Stimulated activated CD4-positive, alpha-beta T cell treated with anti-CD3 and anti-CD28 coated beads, Interleukin-12 subunit alpha, Interleukin-12 subunit beta, amount 100 ng/mL, for 48 hours (primary cell): Measurements from ENCODE around the gene ADAMTS13.

Experiments
- DNase-seq, 3 donors: peaks; one replicate each; pipeline ENCODE4 v3.0.0-alpha.2; 2020; ENCODE audit warnings: low read depth in 2 of 3, low spot score in 1 of 3

ADAMTS13 gene

GRCh38 chr9:133489253-133490190 lies 67.4 kb downstream of the ADAMTS13 start:
- DNase-seq: no peak

GRCh38 chr9:133490201-133490681 lies 68.1 kb downstream of the ADAMTS13 start:
- DNase-seq: no peak

GRCh38 chr9:133490865-133491655 lies 68.9 kb downstream of the ADAMTS13 start:
- DNase-seq: no peak

- DNase-seq: no peak
Measured at GRCh38 chr9:133491656-133491925, 69.4 kb downstream of the ADAMTS13 start.

- DNase-seq: no peak
Measured at GRCh38 chr9:133492061-133493021, 70.2 kb downstream of the ADAMTS13 start.

DNA sequence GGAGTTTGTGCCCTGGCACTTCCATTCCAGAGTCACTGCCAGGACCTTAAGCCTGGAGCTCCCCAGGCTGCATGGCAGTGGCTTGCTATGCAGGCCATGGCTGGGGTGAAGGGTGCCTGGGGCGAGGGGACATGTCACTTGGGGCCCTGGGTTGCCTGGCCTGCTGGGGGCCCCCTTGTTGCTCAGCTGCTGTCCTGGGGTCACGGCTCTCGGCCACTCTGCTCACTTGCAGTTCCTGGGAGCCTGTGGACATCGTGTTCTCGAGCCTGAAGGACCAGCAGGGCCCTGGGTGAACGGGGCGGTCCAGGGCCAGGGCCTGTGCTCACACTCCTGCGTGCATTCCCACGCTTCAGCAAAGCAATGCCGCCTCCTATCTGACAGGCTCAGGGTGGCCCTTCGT lies 71.3 kb downstream of the ADAMTS13 start:
- DNase-seq: no peak

GRCh38 chr9:133493845-133494540 lies 71.8 kb downstream of the ADAMTS13 start:
- DNase-seq: no peak

GRCh38 chr9:133494636-133495326 lies 72.6 kb downstream of the ADAMTS13 start:
- DNase-seq: no peak

GRCh38 chr9:133495327-133496293 lies 73.4 kb downstream of the ADAMTS13 start:
- DNase-seq: no peak

DNA sequence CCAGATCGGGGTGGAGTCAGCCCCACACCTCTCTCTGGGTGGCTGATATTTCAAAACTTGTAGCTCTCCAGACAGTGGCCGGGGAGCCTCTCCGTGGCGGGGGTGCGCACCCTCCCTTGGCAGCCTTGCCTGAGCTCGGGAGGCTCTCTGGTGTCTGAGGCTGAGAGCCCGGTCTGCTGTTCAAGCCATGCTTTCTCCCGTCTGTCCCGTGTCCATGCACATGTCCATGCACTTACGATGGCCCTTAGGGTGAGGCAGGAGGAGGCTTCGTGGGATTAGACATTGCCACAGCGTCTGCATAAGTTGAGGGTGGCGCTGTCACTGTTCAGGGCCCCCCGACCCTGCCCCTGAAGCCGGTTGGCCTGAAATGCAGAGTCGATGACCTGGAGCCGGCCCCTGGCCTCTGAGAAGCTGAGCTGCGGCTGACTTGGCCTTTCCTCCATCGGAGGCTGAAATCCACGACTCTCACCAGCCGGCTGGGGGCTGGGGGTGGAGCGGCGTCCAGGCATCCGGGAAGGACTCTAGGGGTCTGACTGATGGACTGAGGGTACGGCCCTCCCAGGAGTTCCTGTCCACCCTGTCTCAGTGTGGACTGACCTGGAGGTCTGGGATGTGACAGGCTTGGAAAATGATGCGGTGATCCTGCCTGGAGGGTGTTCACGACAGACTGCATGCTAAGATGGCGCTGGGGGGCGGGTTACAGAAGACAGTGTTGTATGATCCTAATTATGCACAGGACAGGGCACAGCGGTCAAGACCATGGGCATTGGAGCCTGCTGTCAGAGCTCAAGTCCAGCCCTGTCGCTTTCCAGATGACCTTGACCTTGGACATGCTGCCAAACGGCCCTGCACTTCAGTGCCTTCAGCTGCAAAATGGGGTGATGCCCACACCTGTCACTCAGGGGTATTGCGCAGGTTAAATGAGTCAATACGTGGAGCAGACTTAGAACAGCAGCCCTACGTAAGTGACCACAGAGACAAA lies 75.0 kb downstream of the ADAMTS13 start:
- no peak for DNase-seq

GRCh38 chr9:133499132-133499891 lies 77.1 kb downstream of the ADAMTS13 start:
- no peak for DNase-seq

- DNase-seq: no peak
Measured at GRCh38 chr9:133499892-133500270, 77.7 kb downstream of the ADAMTS13 start.

DNA sequence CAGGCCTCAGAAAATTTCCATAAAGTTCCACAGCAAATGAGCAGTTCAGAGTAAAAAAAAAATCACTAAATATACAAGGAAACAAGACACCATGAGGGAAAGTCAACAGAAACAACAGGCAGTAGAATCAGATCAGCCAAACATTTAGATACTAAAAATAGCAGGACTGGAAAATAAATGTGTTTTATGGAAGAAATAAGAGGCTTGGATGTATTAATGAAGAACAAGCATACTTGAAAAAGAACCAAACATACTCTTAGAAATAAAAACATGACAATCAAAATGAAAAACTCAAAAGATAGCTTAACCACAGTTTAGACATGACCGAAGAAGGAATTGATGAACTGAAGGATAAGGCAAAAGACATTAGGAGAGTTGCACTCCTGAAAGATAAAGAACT lies 79.9 kb downstream of the ADAMTS13 start:
- no peak for DNase-seq

DNA sequence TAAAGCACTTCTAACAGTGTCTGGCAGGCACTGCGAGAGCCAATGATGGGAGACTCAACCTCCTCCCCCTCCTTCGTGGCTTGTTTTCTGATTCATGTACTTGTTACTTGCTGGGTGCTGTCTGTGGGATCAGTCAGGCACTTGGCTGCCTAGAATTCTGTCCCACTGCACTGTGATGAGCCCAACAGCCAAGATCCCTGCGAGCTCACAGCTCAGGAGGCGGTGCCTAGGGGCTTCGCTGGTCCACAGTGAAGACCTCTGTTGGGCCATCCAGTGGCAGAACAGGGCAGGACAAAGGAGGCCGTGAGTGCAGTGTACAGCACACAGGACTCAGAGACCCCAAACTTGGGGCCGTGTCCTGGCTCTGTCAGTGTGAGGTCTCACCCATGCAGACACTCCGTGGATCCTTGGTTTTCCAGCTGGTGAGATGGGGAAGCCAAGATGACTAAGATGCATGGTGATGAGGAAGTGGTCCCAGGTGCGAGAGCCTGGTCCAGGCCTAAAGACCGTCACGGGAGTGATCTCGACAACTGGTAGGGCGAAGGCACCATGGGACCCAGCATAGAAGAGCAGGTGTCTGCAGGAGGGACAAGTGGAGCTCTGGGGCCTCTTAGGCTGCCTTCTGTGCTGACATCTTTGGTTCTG lies 83.1 kb downstream of the ADAMTS13 start:
- no peak for DNase-seq

DNA sequence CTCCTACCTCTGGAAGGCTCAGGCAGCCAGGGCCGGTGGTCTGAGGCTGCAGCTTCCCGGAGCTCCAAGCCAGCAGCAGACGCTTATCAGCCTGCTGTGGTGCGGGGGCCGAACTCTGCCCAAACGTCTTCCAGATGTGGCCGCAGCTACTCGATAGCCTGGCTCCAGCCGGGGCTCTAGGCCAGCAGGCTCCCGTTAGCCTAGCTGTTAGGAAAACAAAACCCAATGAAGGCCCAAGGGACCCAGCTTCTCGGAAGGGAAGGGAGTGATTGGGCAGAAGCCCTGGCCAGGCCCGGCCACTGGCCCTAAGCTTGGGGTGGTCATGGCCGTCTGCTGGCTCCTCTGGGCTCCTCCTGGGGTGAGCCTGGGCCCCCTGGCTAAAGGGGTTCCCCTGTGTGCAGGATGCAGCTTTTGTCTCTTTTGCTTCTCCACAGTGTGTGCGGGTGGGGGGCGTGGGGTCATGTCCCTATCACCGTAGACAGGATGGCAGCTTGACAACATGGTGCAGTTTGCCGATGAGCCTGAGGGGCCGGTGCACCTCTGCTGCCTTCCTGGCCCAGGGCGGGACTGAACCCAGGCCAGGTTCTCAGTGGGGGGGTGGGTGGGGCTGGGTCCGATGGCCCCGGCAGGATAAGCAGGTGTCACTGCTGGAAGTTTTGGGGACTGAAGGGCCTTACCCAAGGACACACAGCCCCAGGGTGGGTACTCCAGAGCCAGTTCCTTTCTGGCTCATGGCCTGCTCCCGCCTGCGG lies 83.9 kb downstream of the ADAMTS13 start:
- no peak for DNase-seq

DNA sequence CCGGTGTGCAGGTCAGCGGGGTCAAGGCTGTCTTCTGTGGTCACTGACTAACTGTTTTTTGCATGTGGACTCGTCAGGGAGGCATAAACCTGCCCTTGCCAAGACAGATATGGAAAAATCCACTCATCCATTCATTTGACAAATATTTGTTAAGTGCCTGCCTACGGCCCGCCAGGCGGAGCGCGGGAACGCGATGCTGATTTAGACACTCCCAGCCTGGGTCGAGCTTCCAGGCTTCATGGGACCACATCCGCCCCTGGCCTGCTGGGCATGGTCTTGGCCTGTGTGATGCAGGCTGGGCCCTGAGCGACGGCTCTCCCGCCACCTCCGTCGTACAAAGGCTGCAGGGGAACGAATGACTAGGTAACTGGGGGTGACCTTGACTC lies 84.5 kb downstream of the ADAMTS13 start:
- no peak for DNase-seq
